Prostate gland (tissue), 2 donors: ENCODE data around the gene HNRNPU.

Experiments
- POLR2A ChIP-seq: fragments of 450-650 bp; IDR thresholded peaks from one replicate; pipeline ENCODE4 v1.6.1; 2016; ENCODE audit warnings: antibody characterized with exemption, mild to moderate bottlenecking
- TF ChIP-seq, protein P1 (sequence below), 4 experiments: fragments of 200-600 bp in 2 of 4; fragments of 450-650 bp in 2 of 4; sonication (generic) in 2 of 4; IDR thresholded peaks; 1 replicate in 3 of 4; 2 replicates in 1 of 4; pipeline ENCODE4 v1.5.1; 2016 to 2019; ENCODE audit warnings: antibody characterized with exemption in 4 of 4, mild to moderate bottlenecking in 2 of 4, moderate library complexity in 2 of 4

DNA sequence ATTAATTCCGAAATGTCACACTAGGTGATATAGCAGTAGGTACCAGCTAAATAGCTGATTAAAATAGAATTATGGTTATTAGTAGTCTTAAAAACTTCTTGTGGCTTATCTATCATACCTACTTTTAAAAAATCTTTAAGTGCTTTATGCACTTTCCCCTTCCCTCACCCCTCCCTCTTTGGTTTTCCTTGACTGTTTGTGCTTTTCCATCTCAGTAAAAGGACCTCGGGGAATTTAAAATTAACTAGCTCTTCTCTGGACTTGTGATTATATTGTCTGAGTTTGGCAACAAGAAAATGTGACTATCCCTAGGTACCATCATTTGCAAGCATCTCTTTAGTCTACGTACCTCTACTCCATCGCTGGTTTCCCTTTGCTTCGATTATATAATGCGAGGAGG lies 17.7 kb downstream of the HNRNPU start:
- TF ChIP-seq, protein P1, sequence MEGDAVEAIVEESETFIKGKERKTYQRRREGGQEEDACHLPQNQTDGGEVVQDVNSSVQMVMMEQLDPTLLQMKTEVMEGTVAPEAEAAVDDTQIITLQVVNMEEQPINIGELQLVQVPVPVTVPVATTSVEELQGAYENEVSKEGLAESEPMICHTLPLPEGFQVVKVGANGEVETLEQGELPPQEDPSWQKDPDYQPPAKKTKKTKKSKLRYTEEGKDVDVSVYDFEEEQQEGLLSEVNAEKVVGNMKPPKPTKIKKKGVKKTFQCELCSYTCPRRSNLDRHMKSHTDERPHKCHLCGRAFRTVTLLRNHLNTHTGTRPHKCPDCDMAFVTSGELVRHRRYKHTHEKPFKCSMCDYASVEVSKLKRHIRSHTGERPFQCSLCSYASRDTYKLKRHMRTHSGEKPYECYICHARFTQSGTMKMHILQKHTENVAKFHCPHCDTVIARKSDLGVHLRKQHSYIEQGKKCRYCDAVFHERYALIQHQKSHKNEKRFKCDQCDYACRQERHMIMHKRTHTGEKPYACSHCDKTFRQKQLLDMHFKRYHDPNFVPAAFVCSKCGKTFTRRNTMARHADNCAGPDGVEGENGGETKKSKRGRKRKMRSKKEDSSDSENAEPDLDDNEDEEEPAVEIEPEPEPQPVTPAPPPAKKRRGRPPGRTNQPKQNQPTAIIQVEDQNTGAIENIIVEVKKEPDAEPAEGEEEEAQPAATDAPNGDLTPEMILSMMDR (IDR thresholded peaks at IDR 0.05): no peak
- no peak for TF ChIP-seq POLR2A
